RWPE2 (cell line): Measurements from ENCODE around the gene KRTAP10-11.
"Not testable (repeated sequence)": the region's sequence is repeated elsewhere in the genome, so short reads cannot be mapped to it uniquely, and the experiment has no call there.

ENCODE experiments used
- ATAC-seq: fragments of 200-7000 bp; cut with Tn5 transposase; 3 replicates; pipeline ENCODE4 v1.9.1; 2021; ENCODE audit warnings: low read depth
- DNase-seq: peaks from one replicate; pipeline ENCODE4 v3.0.0-alpha.2; 2020; ENCODE audit warnings: low spot score
- H3K27ac ChIP-seq: fragments of 450-650 bp; 2 replicates; pipeline ENCODE4 v1.5.1; 2017; ENCODE audit warnings: mild to moderate bottlenecking; ENCODE audit not compliant: poor library complexity, severe bottlenecking
- H3K27me3 ChIP-seq: fragments of 250-450 bp; sonication (Bioruptor Pico); 2 replicates; pipeline ENCODE4 v1.5.1; 2021; ENCODE audit warnings: mild to moderate bottlenecking, moderate library complexity; ENCODE audit not compliant: insufficient read depth, poor library complexity, severe bottlenecking
- H3K36me3 ChIP-seq: fragments of 250-450 bp; sonication (Bioruptor Pico); 2 replicates; pipeline ENCODE4 v1.5.1; 2020; ENCODE audit warnings: low read depth, mild to moderate bottlenecking, moderate library complexity
- H3K4me1 ChIP-seq: fragments of 250-450 bp; sonication (Bioruptor Pico); 2 replicates; pipeline ENCODE4 v1.5.1; 2021; ENCODE audit warnings: mild to moderate bottlenecking, moderate library complexity; ENCODE audit not compliant: insufficient read depth, poor library complexity, severe bottlenecking
- H3K4me3 ChIP-seq: fragments of 250-450 bp; sonication (Bioruptor Pico); 2 replicates; pipeline ENCODE4 v1.5.1; 2021; ENCODE audit warnings: mild to moderate bottlenecking, moderate library complexity; ENCODE audit not compliant: severe bottlenecking
- H3K9me3 ChIP-seq: fragments of 250-450 bp; sonication (Bioruptor Pico); 2 replicates; pipeline ENCODE4 v1.5.1; 2021; ENCODE audit warnings: mild to moderate bottlenecking, moderate library complexity; ENCODE audit not compliant: severe bottlenecking
- TF ChIP-seq, protein P1 (sequence below): fragments of 450-650 bp; IDR thresholded peaks from one replicate; pipeline ENCODE4 v1.5.1; 2017; ENCODE audit warnings: mild to moderate bottlenecking, moderate library complexity; ENCODE audit not compliant: poor library complexity, severe bottlenecking

Gene KRTAP10-11

DNA sequence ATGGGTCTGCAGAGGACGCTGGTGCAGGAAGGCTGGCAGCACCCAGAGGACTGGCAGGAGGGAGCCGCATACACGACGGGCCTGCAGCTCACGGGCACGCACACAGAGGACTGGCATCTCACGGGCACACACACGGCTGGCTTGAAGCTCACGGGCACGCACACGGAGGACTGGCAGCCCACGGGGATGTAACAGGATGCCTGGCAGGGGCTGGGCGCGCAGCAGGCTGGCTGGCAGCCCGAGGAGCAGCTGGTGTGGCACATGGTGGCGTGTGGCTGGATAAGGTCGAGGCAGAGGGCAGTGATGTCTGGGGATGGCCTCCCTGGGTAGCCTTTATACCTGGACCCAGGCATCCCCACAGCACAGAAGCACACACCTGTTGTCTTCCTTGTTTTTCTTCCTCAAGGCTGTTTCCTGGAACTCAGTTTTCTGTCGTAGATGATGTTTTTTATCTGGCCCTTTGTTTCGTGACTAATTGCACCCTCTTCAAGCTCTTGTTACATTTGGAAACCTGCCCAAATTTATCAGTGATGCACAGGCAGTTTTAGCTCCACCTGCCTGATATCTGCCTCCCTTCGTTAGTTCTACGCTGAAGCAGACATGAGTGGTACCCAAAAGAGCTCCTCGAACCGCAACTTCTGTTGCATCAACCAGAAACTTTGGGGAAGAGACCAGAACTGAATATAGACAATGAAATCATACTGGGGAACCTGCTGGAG is 35.8 kb downstream of the KRTAP10-11 start, which contains the start of gene KRTAP12-1:
KRTAP12-1 (minus strand) TSS at position 303 of the 719 bp plus-strand sequence; CDS start at position 263, 40 bp downstream.
- peaks cover 26% of the 10 kb centered on the region for H3K27me3 ChIP-seq

DNA sequence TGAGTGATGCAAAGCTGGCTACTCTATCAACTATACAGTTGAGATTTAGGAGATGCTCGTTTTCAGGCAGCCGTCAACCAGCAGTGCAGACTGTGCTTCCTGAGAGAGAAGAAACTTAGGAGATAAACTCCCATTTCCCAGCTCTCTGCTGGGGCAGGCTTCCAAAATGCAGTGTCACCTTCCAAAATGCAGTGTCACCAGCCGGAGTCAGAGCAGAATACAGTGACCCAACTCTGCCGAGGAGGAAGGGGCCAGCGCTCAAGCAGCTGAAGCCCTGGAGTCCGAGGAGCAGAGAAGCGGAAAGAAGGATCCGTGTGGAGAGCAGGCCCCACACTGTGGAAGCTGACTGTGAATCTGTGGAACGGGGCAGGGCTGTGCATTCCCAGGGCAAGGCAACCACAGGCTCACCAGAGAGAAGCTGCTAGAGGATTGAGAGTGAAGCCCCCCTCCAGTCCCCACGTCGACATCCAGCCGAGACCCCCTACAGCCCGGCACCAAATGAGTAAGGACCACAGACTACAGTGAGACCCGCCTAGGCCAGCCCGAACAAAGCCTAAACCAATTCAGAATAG is 36.5 kb downstream of the KRTAP10-11 start:
- DNase-seq (no peak), ATAC-seq (no peak)
- no peaks in the 10 kb centered on the region for H3K9me3 ChIP-seq
- no peak overlapping the region for H3K4me3 ChIP-seq
- peaks cover 28% of the 10 kb centered on the region for H3K27me3 ChIP-seq
- no peaks in the 10 kb centered on the region for H3K36me3 ChIP-seq
- no peak overlapping the region for H3K27ac ChIP-seq
- TF ChIP-seq, protein P1, sequence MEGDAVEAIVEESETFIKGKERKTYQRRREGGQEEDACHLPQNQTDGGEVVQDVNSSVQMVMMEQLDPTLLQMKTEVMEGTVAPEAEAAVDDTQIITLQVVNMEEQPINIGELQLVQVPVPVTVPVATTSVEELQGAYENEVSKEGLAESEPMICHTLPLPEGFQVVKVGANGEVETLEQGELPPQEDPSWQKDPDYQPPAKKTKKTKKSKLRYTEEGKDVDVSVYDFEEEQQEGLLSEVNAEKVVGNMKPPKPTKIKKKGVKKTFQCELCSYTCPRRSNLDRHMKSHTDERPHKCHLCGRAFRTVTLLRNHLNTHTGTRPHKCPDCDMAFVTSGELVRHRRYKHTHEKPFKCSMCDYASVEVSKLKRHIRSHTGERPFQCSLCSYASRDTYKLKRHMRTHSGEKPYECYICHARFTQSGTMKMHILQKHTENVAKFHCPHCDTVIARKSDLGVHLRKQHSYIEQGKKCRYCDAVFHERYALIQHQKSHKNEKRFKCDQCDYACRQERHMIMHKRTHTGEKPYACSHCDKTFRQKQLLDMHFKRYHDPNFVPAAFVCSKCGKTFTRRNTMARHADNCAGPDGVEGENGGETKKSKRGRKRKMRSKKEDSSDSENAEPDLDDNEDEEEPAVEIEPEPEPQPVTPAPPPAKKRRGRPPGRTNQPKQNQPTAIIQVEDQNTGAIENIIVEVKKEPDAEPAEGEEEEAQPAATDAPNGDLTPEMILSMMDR: no peak
- H3K4me1 ChIP-seq: no peaks in the 10 kb centered on the region

More for the DNA sequence above, 35.8 kb downstream of the KRTAP10-11 start, which contains the start of gene KRTAP12-1:
- TF ChIP-seq, protein P1: no peak
- no peaks in the 10 kb centered on the region for H3K36me3 ChIP-seq
- H3K27ac ChIP-seq: no peak within 1 kb of the TSS
- no peak within 1 kb of the TSS for H3K4me3 ChIP-seq
- no peaks in the 10 kb centered on the region for H3K9me3 ChIP-seq
- H3K4me1 ChIP-seq: no peaks in the 10 kb centered on the region
- DNase-seq (no peak), ATAC-seq (no peak)

DNA sequence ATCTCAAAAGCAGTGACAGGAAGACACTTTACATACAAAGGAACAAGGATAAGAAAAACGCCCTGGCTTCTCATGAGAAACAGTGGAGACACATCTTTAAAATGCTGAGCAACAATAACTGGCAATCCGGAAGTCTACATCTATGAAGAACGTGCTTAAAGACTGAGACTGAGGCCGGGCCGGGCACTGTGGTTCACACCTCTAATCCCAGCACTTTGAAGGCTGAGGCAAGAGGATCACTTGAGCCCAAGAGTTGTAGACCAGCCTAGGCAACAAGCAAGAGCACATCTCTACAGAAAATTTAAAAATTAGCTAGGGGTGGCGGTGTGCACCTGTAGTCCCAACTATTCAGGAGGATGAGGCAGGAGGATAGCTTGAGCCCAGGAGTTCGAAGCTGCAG is 37.9 kb downstream of the KRTAP10-11 start:
- Histone ChIP-seq H3K4me1 (no peaks in the 10 kb centered on the region), H3K36me3 (no peaks in the 10 kb centered on the region), H3K4me3 (no peak overlapping the region), H3K9me3 (no peaks in the 10 kb centered on the region), H3K27me3 (peaks cover 27% of the 10 kb centered on the region), H3K27ac (no peak overlapping the region)
- DNase-seq (no peak), ATAC-seq (no peak)
- TF ChIP-seq, protein P1: no peak

DNA sequence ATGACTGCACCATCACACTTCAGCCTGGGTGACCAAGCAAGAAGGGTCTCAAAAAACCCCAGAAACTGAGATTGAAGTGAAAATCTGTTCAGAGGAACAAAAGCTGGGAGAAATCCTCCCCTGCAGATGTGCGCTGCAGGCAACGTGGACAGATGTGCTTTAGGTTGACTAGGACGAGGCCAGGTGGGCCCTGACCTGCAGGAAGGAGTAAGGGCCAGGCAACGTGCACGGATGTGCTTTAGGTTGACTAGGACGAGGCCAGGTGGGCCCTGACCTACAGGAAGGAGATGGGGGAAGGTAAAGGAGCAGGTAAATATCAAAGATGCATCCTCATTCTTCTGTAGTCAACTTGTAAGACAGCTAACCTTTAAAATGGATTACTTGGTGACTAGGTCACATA is 38.3 kb downstream of the KRTAP10-11 start:
- ATAC-seq (no peak), DNase-seq (no peak)
- no peaks in the 10 kb centered on the region for H3K9me3 ChIP-seq
- TF ChIP-seq, protein P1: no peak
- H3K4me1 ChIP-seq: no peaks in the 10 kb centered on the region
- H3K27ac ChIP-seq: no peak overlapping the region
- peaks cover 23% of the 10 kb centered on the region for H3K27me3 ChIP-seq
- no peaks in the 10 kb centered on the region for H3K36me3 ChIP-seq
- no peak overlapping the region for H3K4me3 ChIP-seq

DNA sequence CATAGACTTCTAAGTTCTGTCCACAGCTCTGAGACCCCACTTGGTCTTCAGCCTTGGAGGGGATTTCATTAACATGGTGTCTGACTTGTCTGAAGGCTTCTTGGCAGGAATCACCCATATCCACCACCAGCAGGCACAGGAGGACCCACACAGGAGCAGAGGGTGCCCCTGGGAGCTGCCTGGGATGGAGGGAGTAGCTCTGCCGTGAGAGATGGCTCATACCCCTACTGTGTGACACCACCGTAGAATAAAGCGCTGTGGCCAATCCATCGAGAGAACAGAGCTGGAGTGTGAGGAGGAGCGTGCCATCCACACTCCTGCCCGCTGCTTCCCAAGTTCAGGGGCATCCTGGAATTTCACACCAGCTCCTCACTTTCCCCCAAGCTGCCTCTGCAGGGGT is 38.8 kb downstream of the KRTAP10-11 start:
- H3K36me3 ChIP-seq, H3K27ac ChIP-seq, ATAC-seq, H3K9me3 ChIP-seq, DNase-seq, H3K4me1 ChIP-seq, H3K4me3 ChIP-seq: not testable (repeated sequence)
- H3K27me3 ChIP-seq: peaks cover 17% of the 10 kb centered on the region
